ENCODE results near the gene GEMIN5. TPM values are rescaled to one million over a fixed set of nuclear protein-coding genes. Genes with fewer than 3 reads are reported as not detected.
A peak's percentile ranks its signal among the peaks of the same experiment; 100 is the strongest.

The GEMIN5 gene
- total and polyA plus RNA-seq, 2 of the 13 experiments (the other 11 are each of a cell fraction or from before 2014, with no cell fraction given) = 6.6 to 28.6 TPM

- TF ChIP-seq NFE2 (CRISPR knock-in tag; IDR thresholded peaks at IDR 0.05) (no peak), ZNF20 (CRISPR knock-in tag; IDR thresholded peaks at IDR 0.05) (no peak; the same call in 1 of the 2 replicates), THRA (CRISPR knock-in tag; IDR thresholded peaks at IDR 0.05; ENCODE audit: borderline replicate concordance) (peak; percentile 82; the same call in 1 of the 2 replicates), ZNF138 (CRISPR knock-in tag; IDR thresholded peaks at IDR 0.05; ENCODE audit: low read depth) (no peak), ZNF274 (CRISPR knock-in tag; IDR thresholded peaks at IDR 0.05) (0 out of 2 replicates have a peak, but pooled peaks have one; percentile 22), PBX2 (CRISPR knock-in tag; IDR thresholded peaks at IDR 0.05) (no peak), DRAP1 (CRISPR knock-in tag; IDR thresholded peaks at IDR 0.05) (peak; percentile 87), ZNF570 (CRISPR knock-in tag; IDR thresholded peaks at IDR 0.05; ENCODE audit: borderline replicate concordance) (no peak), KDM6A (CRISPR knock-in tag; IDR thresholded peaks at IDR 0.05; ENCODE audit: low read depth) (no peak), ZNF713 (CRISPR knock-in tag; IDR thresholded peaks at IDR 0.05) (no peak), ZNF180 (CRISPR knock-in tag; IDR thresholded peaks at IDR 0.05; ENCODE audit: borderline replicate concordance, low read depth) (no peak), FOSL2 (CRISPR knock-in tag; IDR thresholded peaks at IDR 0.05) (0 out of 2 replicates have a peak, but pooled peaks have one; percentile 15), SRSF1 (optimal IDR thresholded peaks at IDR 0.05; ENCODE audit: low read depth, low read length) (no peak), IKZF1 (IDR thresholded peaks at IDR 0.05) (no peak), HNRNPUL1 (IDR thresholded peaks at IDR 0.05; ENCODE audit: low read depth, low read length) (no peak), UBTF (CRISPR knock-in tag; IDR thresholded peaks at IDR 0.05) (0 out of 2 replicates have a peak, but pooled peaks have one; percentile 43), MLLT10 (CRISPR knock-in tag; IDR thresholded peaks at IDR 0.05) (no peak), NAIF1 (CRISPR knock-in tag; IDR thresholded peaks at IDR 0.05; ENCODE audit: borderline replicate concordance) (no peak), BHLHE40 (IDR thresholded peaks at IDR 0.05; ENCODE audit: low read length) (peak; percentile 76)
- TF ChIP-seq, protein P1, sequence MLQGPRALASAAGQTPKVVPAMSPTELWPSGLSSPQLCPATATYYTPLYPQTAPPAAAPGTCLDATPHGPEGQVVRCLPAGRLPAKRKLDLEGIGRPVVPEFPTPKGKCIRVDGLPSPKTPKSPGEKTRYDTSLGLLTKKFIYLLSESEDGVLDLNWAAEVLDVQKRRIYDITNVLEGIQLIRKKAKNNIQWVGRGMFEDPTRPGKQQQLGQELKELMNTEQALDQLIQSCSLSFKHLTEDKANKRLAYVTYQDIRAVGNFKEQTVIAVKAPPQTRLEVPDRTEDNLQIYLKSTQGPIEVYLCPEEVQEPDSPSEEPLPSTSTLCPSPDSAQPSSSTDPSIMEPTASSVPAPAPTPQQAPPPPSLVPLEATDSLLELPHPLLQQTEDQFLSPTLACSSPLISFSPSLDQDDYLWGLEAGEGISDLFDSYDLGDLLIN (CRISPR knock-in tag; IDR thresholded peaks at IDR 0.05; ENCODE audit: borderline replicate concordance) = no peak
- TF ChIP-seq, protein P2, sequence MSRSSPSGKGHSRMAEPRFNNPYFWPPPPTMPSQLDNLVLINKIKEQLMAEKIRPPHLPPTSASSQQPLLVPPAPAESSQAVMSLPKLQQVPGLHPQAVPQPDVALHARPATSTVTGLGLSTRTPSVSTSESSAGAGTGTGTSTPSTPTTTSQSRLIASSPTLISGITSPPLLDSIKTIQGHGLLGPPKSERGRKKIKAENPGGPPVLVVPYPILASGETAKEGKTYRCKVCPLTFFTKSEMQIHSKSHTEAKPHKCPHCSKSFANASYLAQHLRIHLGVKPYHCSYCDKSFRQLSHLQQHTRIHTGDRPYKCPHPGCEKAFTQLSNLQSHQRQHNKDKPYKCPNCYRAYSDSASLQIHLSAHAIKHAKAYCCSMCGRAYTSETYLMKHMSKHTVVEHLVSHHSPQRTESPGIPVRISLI (CRISPR knock-in tag; IDR thresholded peaks at IDR 0.05; ENCODE audit: borderline replicate concordance) = peak; percentile 77; the same call in 1 of the 2 replicates
Observed at GRCh38 chr5:154850255-154851062, 87.6 kb downstream of the GEMIN5 start, which contains the start of gene FAXDC2 (continued).

Data from HepG2 (cell line).